HEK293 (cell line): Measurements from ENCODE around the gene PCDH15.

Source experiments
- CTCF ChIA-PET: fragments of 350-600 bp; formaldehyde crosslinking; extraction: SDS; loops from one replicate; lab custom pipeline; 2021; ENCODE audit warnings: antibody characterized with exemption; lab: Yijun Ruan, JAX
- POLR2A ChIA-PET: fragments of 300-600 bp; formaldehyde crosslinking; extraction: SDS; loops from one replicate; lab custom pipeline; 2020; ENCODE audit warnings: antibody characterized with exemption, inconsistent platforms; lab: Yijun Ruan, JAX
- H3K27ac ChIP-seq: fragments of 200-500 bp; sonication (Bioruptor generic); 2 replicates; pipeline ENCODE4 v1.5.1; 2014; ENCODE audit warnings: low read depth, low read length, control low read depth, inconsistent platforms; ENCODE audit errors: extremely low read depth
- H3K36me3 ChIP-seq, 2 experiments: fragments of 200-500 bp in 1 of 2; sonication (Bioruptor generic) in 1 of 2; 1 replicate in 1 of 2; 2 replicates in 1 of 2; pipeline ENCODE4 v1.5.1; 2014 to 2017; ENCODE audit warnings: inconsistent platforms in 2 of 2, low read length in 2 of 2; ENCODE audit not compliant: control insufficient read depth in 2 of 2, insufficient read depth in 1 of 2
- H3K4me1 ChIP-seq: fragments of 200-500 bp; sonication (Bioruptor generic); 2 replicates; pipeline ENCODE4 v1.5.1; 2014; ENCODE audit warnings: mild to moderate bottlenecking, low read length, inconsistent platforms; ENCODE audit not compliant: control insufficient read depth, insufficient read depth
- H3K4me3 ChIP-seq: 2 replicates; pipeline ENCODE4 v1.5.1; 2011; ENCODE audit warnings: low read depth, mild to moderate bottlenecking, control low read depth, low read length, moderate library complexity
- H3K9me3 ChIP-seq: fragments of 200-500 bp; sonication (Bioruptor generic); 2 replicates; pipeline ENCODE4 v1.5.1; 2014; ENCODE audit warnings: low read depth, low read length, inconsistent platforms; ENCODE audit not compliant: control insufficient read depth, insufficient read depth
- GLI4 ChIP-seq: fragments of 450-650 bp; formaldehyde crosslinking; IDR thresholded peaks from 2 replicates; pipeline ENCODE4 v1.5.1; 2016; ENCODE audit warnings: missing biosample characterization, missing genetic modification characterization
- HOXD13 ChIP-seq: sonication (generic); formaldehyde crosslinking; IDR thresholded peaks from 2 replicates; pipeline ENCODE4 v1.8.0; 2022; ENCODE audit warnings: missing genetic modification reagents, borderline replicate concordance
- KLF16 ChIP-seq: fragments of 450-650 bp; formaldehyde crosslinking; IDR thresholded peaks from 2 replicates; pipeline ENCODE4 v1.5.1; 2017; ENCODE audit warnings: missing biosample characterization, missing genetic modification characterization
- KLF7 ChIP-seq: fragments of 450-650 bp; formaldehyde crosslinking; IDR thresholded peaks from 2 replicates; pipeline ENCODE4 v1.5.1; 2016; ENCODE audit warnings: missing biosample characterization, missing genetic modification characterization, borderline replicate concordance
- MYNN ChIP-seq: fragments of 450-650 bp; formaldehyde crosslinking; IDR thresholded peaks from 2 replicates; pipeline ENCODE4 v1.5.1; 2016; ENCODE audit warnings: missing biosample characterization, missing genetic modification characterization, borderline replicate concordance
- PATZ1 ChIP-seq: fragments of 450-650 bp; formaldehyde crosslinking; IDR thresholded peaks from 2 replicates; pipeline ENCODE4 v1.5.1; 2016; ENCODE audit warnings: missing biosample characterization, missing genetic modification characterization
- RBAK ChIP-seq: fragments of 450-650 bp; formaldehyde crosslinking; IDR thresholded peaks from 2 replicates; pipeline ENCODE4 v1.5.1; 2016; ENCODE audit warnings: missing biosample characterization, missing genetic modification characterization
- SCRT2 ChIP-seq: fragments of 450-650 bp; formaldehyde crosslinking; IDR thresholded peaks from 2 replicates; pipeline ENCODE4 v1.5.1; 2016; ENCODE audit warnings: missing biosample characterization, missing genetic modification characterization
- SP2 ChIP-seq: fragments of 450-650 bp; formaldehyde crosslinking; IDR thresholded peaks from 2 replicates; pipeline ENCODE4 v1.5.1; 2016; ENCODE audit warnings: missing biosample characterization, missing genetic modification characterization
- ZBTB20 ChIP-seq: fragments of 450-650 bp; formaldehyde crosslinking; IDR thresholded peaks from 2 replicates; pipeline ENCODE4 v1.5.1; 2016; ENCODE audit warnings: missing biosample characterization, missing genetic modification characterization
- ZBTB21 ChIP-seq: fragments of 450-650 bp; formaldehyde crosslinking; IDR thresholded peaks from 2 replicates; pipeline ENCODE4 v1.5.1; 2017; ENCODE audit warnings: missing biosample characterization, missing genetic modification characterization
- ZFHX2 ChIP-seq: fragments of 450-650 bp; formaldehyde crosslinking; conservative IDR thresholded peaks from 2 replicates; pipeline ENCODE4 v1.5.1; 2016; ENCODE audit warnings: missing biosample characterization, missing genetic modification characterization
- ZNF121 ChIP-seq: fragments of 450-650 bp; formaldehyde crosslinking; IDR thresholded peaks from 2 replicates; pipeline ENCODE4 v1.5.1; 2016; ENCODE audit warnings: missing biosample characterization, missing genetic modification characterization
- ZNF202 ChIP-seq: fragments of 450-650 bp; formaldehyde crosslinking; IDR thresholded peaks from 2 replicates; pipeline ENCODE4 v1.5.1; 2016; ENCODE audit warnings: missing biosample characterization, missing genetic modification characterization, borderline replicate concordance
- ZNF248 ChIP-seq: fragments of 450-650 bp; formaldehyde crosslinking; IDR thresholded peaks from 2 replicates; pipeline ENCODE4 v1.5.1; 2017; ENCODE audit warnings: missing biosample characterization, missing genetic modification characterization
- ZNF48 ChIP-seq: fragments of 450-650 bp; formaldehyde crosslinking; IDR thresholded peaks from 2 replicates; pipeline ENCODE4 v1.5.1; 2016; ENCODE audit warnings: missing biosample characterization, missing genetic modification characterization
- ZNF510 ChIP-seq: fragments of 450-650 bp; formaldehyde crosslinking; IDR thresholded peaks from 2 replicates; pipeline ENCODE4 v1.5.1; 2018; ENCODE audit warnings: mild to moderate bottlenecking, missing genetic modification characterization, missing biosample characterization; ENCODE audit not compliant: insufficient replicate concordance
- ZNF530 ChIP-seq: fragments of 450-650 bp; formaldehyde crosslinking; IDR thresholded peaks from 2 replicates; pipeline ENCODE4 v1.5.1; 2016; ENCODE audit warnings: low read depth, missing biosample characterization, missing genetic modification characterization
- ZNF571 ChIP-seq: fragments of 450-650 bp; formaldehyde crosslinking; IDR thresholded peaks from 2 replicates; pipeline ENCODE4 v1.5.0; 2017; ENCODE audit warnings: missing biosample characterization, missing genetic modification characterization
- ZNF596 ChIP-seq: fragments of 450-650 bp; IDR thresholded peaks from 2 replicates; pipeline ENCODE4 v1.5.0; 2018; ENCODE audit warnings: missing biosample characterization, mild to moderate bottlenecking, missing genetic modification characterization, moderate library complexity
- ZNF654 ChIP-seq: fragments of 450-650 bp; formaldehyde crosslinking; IDR thresholded peaks from 2 replicates; pipeline ENCODE4 v1.5.1; 2016; ENCODE audit warnings: low read depth, missing biosample characterization, missing genetic modification characterization
- ZNF660 ChIP-seq: fragments of 450-650 bp; IDR thresholded peaks from 2 replicates; pipeline ENCODE4 v1.5.1; 2018; ENCODE audit warnings: missing biosample characterization, mild to moderate bottlenecking, missing genetic modification characterization
- ZNF677 ChIP-seq: fragments of 450-650 bp; IDR thresholded peaks from 2 replicates; pipeline ENCODE4 v1.5.0; 2018; ENCODE audit warnings: missing biosample characterization, mild to moderate bottlenecking, missing genetic modification characterization, moderate library complexity
- ZNF768 ChIP-seq: fragments of 450-650 bp; formaldehyde crosslinking; IDR thresholded peaks from 2 replicates; pipeline ENCODE4 v1.5.1; 2018; ENCODE audit warnings: missing biosample characterization, mild to moderate bottlenecking, missing genetic modification characterization
- ZNF843 ChIP-seq: fragments of 450-650 bp; formaldehyde crosslinking; IDR thresholded peaks from 2 replicates; pipeline ENCODE4 v1.5.1; 2016; ENCODE audit warnings: missing biosample characterization, missing genetic modification characterization
- ZSCAN18 ChIP-seq: fragments of 450-650 bp; formaldehyde crosslinking; IDR thresholded peaks from 2 replicates; pipeline ENCODE4 v1.5.1; 2016; ENCODE audit warnings: missing biosample characterization, missing genetic modification characterization
- ZSCAN30 ChIP-seq: fragments of 450-650 bp; IDR thresholded peaks from 2 replicates; pipeline ENCODE4 v1.5.1; 2018; ENCODE audit warnings: missing biosample characterization, mild to moderate bottlenecking, missing genetic modification characterization, moderate library complexity
- TF ChIP-seq, protein P1 (sequence below): fragments of 450-650 bp; formaldehyde crosslinking; IDR thresholded peaks from 2 replicates; pipeline ENCODE4 v1.5.1; 2016; ENCODE audit warnings: missing biosample characterization, missing genetic modification characterization, low read depth
- TF ChIP-seq, protein P2 (sequence below): fragments of 450-650 bp; formaldehyde crosslinking; IDR thresholded peaks from 2 replicates; pipeline ENCODE4 v1.5.1; 2016; ENCODE audit warnings: missing biosample characterization, missing genetic modification characterization
- TF ChIP-seq, protein P3 (sequence below): fragments of 450-650 bp; IDR thresholded peaks from 2 replicates; pipeline ENCODE4 v1.5.1; 2018; ENCODE audit warnings: missing biosample characterization, missing genetic modification characterization

PCDH15 gene

DNA sequence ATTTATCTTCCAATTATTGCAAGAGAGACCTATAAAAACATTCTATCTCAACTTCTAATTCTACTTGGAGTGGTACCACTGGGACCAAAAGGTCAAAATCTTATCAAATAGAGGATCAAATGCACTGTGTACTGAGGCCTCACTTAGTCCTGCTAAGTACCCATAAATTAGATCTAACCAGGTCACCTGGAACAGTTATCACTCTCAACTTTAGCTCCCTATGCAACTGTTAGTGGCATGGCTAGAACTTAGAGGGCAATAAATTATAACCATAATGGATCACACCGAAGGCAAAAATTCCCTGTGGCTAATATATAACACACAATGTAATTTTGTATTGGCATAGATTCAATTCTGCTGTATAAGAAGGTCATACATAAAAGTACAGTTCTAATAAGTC is 428.9 kb downstream of the PCDH15 start:
- H3K27ac ChIP-seq: no peak overlapping the region
- TF ChIP-seq ZBTB20 (tag by site-specific recombination) (no peak), ZNF121 (no peak), ZNF677 (tag by site-specific recombination) (no peak), SP2 (tag by site-specific recombination) (no peak), HOXD13 (CRISPR knock-in tag) (no peak), MYNN (no peak), ZNF843 (tag by site-specific recombination) (no peak), SCRT2 (tag by site-specific recombination) (no peak), ZSCAN30 (tag by site-specific recombination) (no peak), ZNF596 (tag by site-specific recombination) (no peak), ZNF768 (no peak)
- TF ChIP-seq, protein P1, sequence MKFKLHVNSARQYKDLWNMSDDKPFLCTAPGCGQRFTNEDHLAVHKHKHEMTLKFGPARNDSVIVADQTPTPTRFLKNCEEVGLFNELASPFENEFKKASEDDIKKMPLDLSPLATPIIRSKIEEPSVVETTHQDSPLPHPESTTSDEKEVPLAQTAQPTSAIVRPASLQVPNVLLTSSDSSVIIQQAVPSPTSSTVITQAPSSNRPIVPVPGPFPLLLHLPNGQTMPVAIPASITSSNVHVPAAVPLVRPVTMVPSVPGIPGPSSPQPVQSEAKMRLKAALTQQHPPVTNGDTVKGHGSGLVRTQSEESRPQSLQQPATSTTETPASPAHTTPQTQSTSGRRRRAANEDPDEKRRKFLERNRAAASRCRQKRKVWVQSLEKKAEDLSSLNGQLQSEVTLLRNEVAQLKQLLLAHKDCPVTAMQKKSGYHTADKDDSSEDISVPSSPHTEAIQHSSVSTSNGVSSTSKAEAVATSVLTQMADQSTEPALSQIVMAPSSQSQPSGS (tag by site-specific recombination): no peak
- TF ChIP-seq, all 188 proteins: peak for 0
- Histone ChIP-seq H3K36me3 (no peaks in the 10 kb centered on the region), H3K4me3 (no peak overlapping the region), H3K4me1 (no peaks in the 10 kb centered on the region), H3K9me3 (no peaks in the 10 kb centered on the region)
- ChIA-PET CTCF (no interaction called here), POLR2A (no interaction called here)

GRCh38 chr10:54368984-54369383 is 432.0 kb downstream of the PCDH15 start:
- no peaks in the 10 kb centered on the region for H3K4me1 ChIP-seq
- no peak overlapping the region for H3K4me3 ChIP-seq
- no peaks in the 10 kb centered on the region for H3K9me3 ChIP-seq
- H3K36me3 ChIP-seq: no peaks in the 10 kb centered on the region
- H3K27ac ChIP-seq: no peak overlapping the region
- ChIA-PET CTCF (no interaction called here), POLR2A (no interaction called here)
- TF ChIP-seq PATZ1 (tag by site-specific recombination): no peak
- no peak for TF ChIP-seq ZBTB21 (tag by site-specific recombination)
- no peak for TF ChIP-seq GLI4 (tag by site-specific recombination)
- no peak for TF ChIP-seq ZSCAN18 (tag by site-specific recombination)
- TF ChIP-seq ZNF48 (tag by site-specific recombination): no peak
- no peak for TF ChIP-seq ZNF202 (tag by site-specific recombination)
- TF ChIP-seq KLF7 (tag by site-specific recombination): no peak
- TF ChIP-seq, protein P2, sequence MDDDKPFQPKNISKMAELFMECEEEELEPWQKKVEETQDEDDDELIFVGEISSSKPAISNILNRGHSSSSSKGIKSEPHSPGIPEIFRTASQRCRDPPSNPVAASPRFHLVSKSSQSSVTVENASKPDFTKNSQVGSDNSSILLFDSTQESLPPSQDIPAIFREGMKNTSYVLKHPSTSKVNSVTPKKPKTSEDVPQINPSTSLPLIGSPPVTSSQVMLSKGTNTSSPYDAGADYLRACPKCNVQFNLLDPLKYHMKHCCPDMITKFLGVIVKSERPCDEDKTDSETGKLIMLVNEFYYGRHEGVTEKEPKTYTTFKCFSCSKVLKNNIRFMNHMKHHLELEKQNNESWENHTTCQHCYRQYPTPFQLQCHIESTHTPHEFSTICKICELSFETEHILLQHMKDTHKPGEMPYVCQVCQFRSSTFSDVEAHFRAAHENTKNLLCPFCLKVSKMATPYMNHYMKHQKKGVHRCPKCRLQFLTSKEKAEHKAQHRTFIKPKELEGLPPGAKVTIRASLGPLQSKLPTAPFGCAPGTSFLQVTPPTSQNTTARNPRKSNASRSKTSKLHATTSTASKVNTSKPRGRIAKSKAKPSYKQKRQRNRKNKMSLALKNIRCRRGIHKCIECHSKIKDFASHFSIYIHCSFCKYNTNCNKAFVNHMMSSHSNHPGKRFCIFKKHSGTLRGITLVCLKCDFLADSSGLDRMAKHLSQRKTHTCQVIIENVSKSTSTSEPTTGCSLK: no peak
- TF ChIP-seq, protein P3, sequence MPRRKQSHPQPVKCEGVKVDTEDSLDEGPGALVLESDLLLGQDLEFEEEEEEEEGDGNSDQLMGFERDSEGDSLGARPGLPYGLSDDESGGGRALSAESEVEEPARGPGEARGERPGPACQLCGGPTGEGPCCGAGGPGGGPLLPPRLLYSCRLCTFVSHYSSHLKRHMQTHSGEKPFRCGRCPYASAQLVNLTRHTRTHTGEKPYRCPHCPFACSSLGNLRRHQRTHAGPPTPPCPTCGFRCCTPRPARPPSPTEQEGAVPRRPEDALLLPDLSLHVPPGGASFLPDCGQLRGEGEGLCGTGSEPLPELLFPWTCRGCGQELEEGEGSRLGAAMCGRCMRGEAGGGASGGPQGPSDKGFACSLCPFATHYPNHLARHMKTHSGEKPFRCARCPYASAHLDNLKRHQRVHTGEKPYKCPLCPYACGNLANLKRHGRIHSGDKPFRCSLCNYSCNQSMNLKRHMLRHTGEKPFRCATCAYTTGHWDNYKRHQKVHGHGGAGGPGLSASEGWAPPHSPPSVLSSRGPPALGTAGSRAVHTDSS (tag by site-specific recombination): no peak
- TF ChIP-seq ZNF571: no peak
- no peak for TF ChIP-seq ZNF510
- no peak for TF ChIP-seq ZNF530
- no peak for TF ChIP-seq ZFHX2 (tag by site-specific recombination)
- TF ChIP-seq ZNF248 (tag by site-specific recombination): no peak
- TF ChIP-seq ZNF660 (tag by site-specific recombination): no peak
- no peak for TF ChIP-seq RBAK (tag by site-specific recombination)
- no peak for TF ChIP-seq KLF16 (tag by site-specific recombination)
- no peak for TF ChIP-seq ZNF654 (tag by site-specific recombination)
